Measurements from ENCODE around the gene MMP24OS.
A peak's percentile ranks its signal among the peaks of the same experiment; 100 is the strongest.

DNA sequence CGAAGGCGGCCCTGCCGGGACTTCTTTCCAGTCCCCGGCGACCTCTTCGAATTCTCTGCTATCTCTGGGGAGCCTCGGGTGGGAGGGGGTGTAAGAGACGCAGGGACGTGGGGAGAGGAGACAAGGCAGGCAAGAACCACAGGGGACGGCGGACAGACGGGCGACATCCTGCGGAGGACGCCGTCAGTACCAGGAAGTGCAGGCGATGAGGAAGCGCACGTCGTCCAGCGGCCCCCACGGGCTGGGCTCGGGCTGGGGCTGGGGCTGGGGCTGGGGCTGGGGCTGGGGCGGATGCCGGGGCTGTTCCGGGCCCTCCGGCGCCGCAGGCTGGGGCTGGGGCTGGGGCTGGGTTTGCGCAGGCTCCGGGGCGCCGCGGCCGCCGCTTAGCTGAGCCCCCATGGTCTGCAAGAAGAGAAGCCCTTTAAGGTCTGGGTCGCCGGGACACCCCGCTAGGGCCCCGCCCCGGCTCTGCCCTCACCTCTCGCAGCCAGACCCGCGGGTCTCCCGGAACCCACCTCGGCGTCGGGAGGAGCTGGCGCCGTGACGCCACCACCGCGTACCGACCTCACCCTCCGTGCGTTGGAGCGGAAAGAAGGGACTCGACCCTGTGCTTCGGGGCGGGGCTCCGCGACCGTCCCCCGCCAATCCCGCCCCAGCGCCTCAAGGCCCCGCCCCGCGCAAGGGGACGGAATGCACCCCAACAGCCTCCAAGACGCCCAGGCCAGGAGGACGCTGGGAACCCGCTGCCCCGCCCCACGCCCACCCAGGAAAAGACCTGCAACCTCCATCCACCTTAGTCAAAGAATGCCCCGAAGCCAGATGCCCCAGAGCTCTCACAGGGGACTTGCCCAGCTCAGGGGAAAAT lies at the start of gene MMP24OS:
- TF ChIP-seq POLR2AphosphoS5 (IDR thresholded peaks at IDR 0.05) (peak; percentile 98 to 99 (median 99)), POLR2A (IDR thresholded peaks at IDR 0.05) (peak in 2 of 3 donors; percentile 62 to 87)
- TF ChIP-seq, protein P1, sequence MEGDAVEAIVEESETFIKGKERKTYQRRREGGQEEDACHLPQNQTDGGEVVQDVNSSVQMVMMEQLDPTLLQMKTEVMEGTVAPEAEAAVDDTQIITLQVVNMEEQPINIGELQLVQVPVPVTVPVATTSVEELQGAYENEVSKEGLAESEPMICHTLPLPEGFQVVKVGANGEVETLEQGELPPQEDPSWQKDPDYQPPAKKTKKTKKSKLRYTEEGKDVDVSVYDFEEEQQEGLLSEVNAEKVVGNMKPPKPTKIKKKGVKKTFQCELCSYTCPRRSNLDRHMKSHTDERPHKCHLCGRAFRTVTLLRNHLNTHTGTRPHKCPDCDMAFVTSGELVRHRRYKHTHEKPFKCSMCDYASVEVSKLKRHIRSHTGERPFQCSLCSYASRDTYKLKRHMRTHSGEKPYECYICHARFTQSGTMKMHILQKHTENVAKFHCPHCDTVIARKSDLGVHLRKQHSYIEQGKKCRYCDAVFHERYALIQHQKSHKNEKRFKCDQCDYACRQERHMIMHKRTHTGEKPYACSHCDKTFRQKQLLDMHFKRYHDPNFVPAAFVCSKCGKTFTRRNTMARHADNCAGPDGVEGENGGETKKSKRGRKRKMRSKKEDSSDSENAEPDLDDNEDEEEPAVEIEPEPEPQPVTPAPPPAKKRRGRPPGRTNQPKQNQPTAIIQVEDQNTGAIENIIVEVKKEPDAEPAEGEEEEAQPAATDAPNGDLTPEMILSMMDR (IDR thresholded peaks at IDR 0.05 in 8 of 11, conservative IDR thresholded peaks at IDR 0.05 in 3 of 11): peak in 5 of 11 experiments; percentile 19 to 52 (median 41)
